HG03139 (cell line): ENCODE results near the gene MOV10L1.
"Not testable (repeated sequence)": the region's sequence is repeated elsewhere in the genome, so short reads cannot be mapped to it uniquely, and the experiment has no call there.

Experiments
- ATAC-seq: cut with Tn5 transposase; IDR thresholded peaks from one replicate; pipeline ENCODE4 v1.9.1; 2021; ENCODE audit not compliant: unreplicated experiment

The MOV10L1 gene

DNA sequence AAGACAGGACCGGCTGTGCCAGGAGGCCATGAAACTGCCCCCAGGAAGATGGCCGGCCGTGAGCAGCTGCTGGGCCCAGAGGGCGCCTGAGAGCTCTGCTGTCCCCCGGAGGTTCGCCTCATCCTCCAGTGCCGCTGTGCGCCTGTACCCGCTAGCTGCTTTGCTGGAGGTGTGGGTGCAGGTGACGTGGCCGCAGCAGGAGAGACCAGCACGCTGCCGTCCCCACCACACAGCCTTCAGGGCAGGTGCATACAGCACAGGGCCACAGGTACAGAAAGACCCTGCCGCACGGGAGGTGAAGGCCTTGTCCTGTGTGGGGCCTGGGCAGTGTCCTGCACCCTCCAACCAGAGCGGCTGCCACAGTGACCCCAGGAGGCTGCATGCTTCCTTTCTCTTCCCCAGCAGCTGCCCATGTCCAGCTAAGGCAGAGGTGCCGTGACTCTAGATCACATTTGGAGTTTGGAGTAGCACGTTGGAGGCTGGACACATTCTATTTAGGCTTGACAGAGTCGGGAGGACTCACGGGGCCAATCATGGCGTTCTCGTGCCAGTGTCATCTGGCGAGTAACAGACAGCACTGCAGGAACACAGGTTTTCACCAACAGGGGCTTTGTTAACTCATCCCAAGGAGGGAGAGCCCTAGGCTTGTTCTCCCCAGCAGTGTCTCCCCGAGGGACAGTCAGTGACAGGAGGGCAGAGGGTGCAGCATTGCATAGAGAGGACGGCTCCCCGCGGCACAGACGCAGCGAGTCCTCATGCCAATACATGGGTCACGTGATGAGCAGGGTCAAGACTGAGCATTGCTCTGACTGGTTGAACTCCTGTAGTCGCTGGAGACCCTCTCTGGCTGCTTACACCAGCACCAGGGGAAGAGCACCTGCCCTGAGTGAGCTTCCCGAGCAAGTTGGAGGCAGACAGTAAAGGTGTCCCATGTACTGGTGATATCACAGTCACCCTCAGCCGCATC, 62.0 kb downstream of the MOV10L1 start:
- no peak for ATAC-seq

DNA sequence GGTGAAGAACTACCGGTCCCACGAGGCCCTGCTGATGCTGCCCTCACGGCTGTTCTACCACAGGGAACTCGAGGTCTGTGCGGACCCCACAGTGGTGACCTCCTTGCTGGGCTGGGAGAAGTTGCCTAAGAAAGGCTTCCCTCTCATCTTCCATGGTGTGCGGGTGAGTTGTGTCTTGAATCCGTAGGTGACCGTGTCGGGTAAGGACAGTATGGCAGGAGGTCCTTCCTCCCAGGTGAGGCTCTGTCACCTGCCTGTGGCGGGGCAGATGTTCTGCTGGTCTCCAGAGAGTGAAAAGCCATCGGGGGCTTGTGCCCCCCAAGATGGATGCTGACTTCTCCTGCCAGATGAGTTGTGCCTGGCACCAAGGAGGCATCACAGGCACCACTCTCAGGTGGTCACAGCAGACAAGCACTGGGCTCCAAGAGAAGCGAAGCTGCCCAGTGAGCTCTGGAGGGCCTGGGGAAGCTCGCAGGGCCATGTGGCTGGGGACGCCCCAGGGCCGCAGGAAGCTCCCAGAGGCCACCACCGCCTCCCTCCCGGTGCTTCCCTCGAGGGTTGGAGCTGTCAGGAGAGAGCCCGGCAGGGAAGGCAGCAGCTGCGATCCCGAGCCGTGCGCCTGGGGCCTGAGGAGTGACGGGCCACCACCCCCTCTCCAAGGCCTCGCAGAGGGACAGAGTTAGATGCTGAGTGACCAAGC, 63.4 kb downstream of the MOV10L1 start:
- no peak for ATAC-seq

DNA sequence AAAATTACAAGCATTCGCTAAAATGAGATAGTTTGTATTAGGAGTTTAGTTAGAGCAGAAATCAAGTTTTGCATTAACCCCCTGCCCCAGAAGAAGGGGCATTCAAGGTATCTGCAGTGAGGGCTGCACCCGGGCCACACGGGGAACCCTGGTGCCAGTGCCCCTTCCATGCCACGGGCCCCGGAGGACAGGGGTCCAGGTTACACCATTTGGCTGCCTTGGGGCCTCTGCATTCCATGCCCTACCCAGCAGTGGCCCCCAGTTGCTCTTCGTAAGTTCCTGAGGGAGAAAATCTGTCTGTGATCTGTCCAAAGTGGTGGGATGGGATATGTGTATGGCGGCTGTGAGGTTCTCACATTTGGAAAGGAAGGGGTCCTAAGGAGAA, 63.9 kb downstream of the MOV10L1 start:
- ATAC-seq, result no peak

DNA sequence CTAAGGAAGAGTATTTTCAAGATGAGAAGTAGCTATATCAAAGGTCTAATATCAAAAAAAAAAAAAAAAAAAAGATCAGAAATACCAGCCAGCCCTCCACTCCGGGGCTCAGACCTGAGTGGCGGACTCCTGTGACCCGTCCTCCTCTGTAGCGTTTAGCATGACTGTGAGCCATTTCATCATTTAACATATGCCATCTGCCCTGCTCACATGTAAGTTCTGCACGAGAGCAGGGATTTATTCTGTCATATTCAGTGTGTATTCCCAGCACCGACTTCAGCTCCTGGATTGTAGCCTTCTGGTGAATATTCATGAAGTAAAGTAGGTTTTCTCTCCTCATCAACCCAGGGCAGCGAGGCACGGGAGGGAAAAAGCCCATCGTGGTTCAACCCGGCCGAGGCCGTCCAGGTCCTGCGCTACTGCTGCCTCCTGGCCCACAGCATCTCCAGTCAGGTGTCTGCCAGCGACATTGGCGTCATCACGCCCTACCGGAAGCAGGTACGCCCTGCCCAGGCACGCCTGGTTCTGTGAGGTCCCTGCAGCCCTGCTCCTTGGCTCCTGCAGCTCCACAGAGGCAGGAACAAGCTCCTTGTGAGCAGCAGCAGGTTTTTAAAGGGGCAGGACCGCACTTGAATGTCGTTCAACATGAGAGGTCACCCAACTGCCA, 68.0 kb downstream of the MOV10L1 start:
- ATAC-seq, result no peak

DNA sequence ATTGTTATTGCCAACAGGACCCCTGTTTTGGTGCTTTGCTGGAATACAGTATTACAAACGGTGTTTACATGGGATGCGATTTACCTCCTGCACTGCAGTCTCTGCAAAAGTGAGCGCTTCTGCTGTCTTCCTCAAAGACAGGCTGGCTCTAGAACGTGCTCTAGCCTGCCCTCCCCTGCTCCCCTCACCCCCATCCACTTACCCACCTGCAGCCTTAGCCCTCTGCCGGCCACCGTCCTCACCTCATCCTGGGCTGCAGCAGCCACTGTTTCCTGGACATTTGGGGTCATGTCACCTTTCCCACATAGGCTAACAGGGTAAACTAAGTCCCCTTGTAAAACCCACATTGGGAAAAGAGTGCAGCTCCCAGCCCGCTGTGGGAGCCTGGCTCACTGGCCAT, 71.1 kb downstream of the MOV10L1 start:
- ATAC-seq, result no peak

DNA sequence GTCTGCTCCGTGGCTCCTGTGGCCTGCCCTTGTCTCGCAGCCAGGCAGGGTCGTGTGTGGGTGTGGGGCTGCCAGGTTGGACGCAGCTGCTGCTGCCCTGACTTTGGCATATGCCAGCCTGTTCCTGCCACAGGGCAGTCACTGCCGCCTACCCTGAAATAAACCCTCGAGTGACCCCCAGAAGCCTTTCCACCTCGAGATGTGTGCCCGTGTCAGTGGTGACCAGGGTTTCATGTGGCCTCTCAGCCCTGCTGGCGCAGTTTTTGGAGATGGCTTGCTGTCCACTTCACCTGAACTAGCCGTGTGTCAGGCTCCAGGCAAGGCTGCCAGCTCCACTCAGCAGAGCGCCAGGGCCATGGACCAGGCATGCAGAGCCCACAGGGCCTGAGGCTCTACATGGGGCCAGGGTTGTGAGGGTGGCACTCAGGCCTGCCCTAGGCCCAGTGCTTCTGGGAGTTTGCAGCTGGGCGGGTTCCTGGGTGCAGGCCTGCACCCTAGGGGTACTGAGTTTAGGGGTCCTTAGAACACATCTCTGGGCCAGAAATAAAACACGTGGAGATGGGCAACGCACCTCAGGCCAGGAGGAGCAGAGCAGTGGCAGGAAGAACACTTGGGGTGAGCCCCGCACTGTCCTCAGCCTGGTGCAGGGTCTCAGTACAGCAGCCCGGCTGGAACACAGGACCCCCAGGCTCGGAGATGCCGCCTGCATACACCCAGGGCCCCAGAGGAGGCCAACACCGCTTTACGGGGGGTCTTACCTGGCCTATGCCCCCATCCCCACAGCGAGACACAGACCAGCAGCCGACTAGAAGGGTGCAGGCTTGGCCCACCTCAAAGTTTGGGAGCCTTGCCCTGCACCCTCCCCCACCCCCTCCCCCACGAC, 71.9 kb downstream of the MOV10L1 start:
- ATAC-seq, result no peak

DNA sequence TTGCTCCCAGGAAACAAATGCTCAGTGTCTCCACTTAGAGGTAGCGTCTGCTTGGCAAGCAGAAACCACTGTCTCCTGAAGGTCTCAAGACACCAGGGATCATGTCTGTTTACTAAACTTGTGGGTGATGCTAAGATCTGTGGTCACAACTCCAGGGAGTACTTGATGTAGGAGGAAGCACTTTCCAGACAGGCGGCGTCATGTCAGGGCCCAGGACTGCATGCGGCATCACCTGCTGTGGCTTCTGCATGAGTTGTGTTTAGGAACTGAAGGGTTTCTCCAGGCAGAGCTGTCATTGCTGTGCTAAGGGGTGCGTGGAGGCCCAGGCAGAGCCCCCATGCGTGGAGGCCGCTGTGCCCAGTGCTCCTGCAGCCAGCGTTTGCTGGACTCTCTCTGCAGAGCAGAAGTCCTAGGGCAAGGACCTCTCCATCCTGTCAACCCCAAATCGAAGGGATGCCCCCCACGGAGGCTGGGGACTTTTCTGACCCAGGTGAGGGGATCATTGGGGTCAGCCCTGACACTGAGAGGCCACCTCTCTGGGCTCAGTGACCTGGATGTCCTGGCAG, 72.7 kb downstream of the MOV10L1 start:
- ATAC-seq, result no peak

DNA sequence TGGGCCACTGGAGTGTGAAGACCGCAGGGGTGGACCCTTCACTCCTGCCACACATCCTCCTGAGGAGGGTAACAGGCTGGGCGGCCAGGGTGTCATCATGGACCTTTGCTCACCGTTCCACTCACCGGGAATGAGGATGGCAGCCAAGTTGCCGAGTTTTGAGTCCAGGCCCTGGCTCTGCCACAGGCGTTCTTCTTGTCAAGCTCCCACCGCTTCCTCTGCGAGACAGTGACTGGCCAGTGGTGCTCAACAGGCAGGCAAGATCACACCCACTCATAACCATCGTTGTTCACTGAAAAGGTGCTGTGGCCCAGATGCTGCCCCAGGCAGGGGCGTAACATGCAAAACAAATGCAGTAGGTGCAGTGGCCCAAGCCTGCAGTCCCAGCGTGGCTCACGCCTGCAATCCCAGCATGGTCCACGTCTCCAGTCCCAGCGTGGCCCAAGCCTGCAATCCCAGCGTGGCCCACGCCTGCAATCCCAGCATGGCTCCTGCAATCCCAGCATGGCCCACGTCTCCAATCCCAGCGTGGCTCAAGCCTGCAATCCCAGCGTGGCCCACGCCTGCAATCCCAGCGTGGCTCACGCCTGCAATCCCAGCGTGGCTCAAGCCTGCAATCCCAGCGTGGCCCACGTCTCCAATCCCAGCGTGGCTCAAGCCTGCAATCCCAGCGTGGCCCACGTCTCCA, 75.8 kb downstream of the MOV10L1 start:
- ATAC-seq, result no peak

DNA sequence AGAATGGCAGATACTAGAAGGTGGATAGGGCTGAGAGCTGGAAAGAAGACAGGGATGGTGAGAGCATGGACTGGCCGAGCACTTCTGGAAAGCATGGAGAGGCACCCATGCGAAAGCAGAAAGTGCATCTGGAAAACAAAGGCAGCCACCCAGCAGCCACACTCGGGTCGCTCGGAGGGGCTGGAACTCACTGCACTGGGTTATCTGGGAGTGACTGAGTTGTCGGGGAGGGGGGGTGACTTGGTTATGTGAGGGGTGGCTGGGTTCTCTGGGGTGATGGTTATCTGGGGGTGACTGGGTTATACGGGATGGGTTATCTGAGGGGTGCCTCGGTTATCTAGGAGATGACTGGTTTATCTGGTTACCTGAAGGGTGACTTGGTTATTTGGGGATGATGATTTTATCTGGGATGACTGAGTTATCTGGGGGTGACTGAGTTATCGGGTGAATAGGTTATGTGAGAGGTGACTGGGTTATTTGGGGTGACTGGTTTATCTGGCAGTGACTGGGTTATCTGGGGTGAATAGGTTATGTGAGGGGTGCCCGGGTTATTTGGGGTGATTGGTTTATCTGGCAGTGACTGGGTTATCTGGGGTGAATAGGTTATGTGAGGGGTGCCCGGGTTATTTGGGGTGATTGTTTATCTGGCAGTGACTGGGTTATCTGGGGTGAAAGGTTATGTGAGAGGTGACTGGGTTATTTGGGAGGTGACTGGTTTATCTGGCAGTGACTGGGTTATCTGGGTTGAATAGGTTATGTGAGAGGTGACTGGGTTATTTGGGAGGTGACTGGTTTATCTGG, 78.1 kb downstream of the MOV10L1 start:
- ATAC-seq, result no peak

DNA sequence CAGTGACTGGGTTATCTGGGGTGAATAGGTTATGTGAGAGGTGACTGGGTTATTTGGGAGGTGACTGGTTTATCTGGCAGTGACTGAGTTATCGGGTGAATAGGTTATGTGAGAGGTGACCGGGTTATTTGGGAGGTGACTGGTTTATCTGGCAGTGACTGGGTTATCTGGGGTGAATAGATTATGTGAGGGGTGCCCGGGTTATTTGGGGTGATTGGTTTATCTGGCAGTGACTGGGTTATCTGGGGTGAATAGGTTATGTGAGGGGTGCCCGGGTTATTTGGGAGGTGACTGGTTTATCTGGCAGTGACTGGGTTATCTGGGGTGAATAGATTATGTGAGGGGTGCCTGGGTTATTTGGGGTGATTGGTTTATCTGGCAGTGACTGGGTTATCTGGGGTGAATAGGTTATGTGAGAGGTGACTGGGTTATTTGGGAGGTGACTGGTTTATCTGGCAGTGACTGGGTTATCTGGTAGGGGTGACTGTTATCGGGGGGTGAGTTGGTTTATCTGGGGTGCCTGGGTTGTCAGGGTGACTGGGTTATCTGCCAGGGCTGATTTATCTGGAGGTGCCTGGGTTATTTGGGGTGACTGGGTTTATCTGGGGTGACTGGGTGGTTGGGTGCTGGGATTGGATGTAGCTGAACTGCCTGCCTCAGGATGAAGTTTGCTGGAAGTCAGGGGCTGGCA, 78.8 kb downstream of the MOV10L1 start:
- ATAC-seq, result not testable (repeated sequence)

DNA sequence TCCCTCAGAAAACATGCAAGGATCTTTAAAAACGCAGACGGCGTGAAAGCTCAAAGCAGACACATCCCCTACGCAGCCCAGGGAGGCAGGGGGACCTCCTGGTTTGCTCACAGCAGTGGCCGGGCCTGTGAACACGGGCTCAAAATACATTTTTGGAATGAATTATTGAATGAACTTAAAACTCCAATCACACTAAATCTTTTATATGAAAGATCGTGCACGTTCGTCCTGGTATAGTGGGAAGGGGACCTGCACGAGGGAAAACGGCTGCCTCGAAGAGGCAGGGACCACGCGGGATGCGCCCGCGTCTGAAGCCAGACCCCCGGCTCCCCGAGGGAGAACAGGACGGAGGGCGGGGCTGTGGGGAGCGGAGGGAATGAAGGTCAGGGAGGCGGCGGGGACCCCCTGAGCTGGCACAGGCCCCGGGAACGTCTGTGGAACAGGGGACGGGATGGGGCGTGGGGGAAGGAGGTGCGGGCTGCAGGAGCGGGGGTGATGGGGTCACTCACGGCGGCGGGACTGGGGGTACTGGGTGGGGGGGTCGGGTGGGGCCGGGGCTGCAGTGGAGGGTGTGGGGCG, 79.5 kb downstream of the MOV10L1 start:
- ATAC-seq, result no peak

DNA sequence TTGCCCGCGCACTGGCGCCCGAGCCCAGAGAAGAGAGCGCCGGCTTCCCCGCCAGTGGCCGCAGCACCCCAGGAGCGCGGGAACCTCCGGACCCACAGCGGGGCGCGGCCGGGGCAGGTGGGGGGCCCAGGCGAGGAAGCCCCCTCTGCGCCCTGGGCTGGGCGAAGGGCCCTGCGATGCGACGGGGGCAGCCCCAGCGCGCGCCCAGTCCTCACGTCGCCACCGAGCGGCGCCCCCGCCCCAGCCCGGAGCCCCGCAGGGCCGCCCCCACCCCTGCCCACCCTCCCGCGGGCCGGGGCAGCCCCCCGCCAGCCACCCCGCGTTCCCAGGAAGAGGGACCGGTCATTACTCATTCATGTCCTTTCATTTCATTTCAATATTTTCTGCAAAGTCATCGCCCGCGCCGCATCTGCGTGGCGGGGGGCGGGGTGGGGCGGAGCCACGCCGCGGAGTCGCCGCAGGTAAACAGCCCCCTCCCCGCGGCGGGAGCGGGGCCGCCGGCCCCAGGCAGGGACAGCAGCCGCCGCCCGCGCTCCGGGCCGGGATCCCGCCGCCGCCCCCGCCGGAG, 80.1 kb downstream of the MOV10L1 start:
- no peak for ATAC-seq

DNA sequence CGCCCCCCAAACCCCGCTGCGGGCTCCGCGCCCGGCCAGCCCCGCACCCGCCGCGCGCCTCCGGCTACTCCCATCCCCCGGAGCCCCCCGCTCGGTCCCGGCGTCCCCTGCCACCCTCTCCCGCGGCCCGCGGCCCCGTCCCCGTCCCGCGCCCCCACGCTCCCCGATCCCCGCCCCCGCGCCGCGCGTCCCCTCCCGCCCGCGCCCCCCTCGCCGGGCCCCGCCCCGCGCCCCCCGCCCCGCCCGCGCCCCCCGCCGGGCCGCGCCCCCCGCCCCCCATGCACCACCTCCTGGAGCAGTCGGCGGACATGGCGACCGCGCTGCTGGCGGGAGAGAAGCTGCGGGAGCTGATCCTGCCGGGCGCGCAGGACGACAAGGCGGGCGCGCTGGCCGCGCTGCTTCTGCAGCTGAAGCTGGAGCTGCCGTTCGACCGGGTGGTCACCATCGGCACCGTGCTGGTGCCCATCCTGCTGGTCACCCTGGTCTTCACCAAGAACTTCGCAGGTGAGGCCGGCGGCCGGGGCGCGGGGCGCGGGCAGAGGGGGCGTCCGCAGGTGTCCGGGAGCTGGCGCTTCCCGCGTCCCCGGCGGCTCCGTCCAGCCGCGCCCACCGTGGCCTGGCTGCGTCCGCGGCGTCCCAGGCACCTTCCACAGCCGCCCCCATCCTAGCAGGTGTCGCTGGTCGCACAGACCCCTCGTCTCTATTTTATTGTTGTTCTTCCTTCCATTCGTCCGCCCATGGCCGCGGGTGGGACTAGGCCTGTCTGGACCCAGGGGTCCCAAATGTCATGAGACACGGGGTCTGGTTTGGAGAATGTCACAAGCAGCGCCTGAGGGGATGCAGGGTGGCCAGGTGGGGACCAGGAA, 80.9 kb downstream of the MOV10L1 start, which contains the start of gene PANX2:
Gene PANX2 (plus strand): TSS at position 279 of the 866 bp plus-strand sequence. CDS start 0 bp downstream, at position 279.
- ATAC-seq, result no peak

DNA sequence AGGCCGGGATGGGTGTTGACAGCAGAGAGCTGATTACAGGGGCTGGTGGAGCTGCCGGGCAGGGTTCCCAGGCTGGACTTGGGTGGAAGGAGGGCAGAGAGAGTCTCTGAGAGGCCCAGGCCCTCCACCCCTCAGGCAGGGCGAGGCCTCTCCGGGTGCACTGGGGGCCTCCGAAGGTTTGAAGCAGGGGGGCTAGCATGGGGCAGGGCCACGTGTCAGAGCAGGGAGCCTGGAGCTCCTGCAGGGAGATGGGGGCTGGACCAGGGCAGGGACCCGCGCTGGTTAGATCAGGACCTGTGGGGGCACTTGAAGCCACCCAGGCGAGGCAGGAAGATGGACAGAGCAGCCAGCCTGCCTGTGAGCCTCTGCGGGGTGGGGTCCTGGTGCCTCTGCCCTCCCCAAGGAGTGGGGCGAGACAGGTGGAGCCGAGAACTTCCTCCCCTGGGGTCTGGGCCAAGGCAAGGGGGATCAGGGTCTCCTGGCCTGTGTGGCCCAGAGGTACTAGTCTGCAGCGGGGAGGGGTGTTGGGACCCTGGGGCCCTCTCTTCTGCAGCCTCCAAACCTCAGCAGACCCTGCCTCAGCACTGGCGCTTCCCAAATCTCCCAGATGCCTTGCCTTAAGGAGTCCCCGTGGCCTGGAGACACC, 81.6 kb downstream of the MOV10L1 start:
- no peak for ATAC-seq

DNA sequence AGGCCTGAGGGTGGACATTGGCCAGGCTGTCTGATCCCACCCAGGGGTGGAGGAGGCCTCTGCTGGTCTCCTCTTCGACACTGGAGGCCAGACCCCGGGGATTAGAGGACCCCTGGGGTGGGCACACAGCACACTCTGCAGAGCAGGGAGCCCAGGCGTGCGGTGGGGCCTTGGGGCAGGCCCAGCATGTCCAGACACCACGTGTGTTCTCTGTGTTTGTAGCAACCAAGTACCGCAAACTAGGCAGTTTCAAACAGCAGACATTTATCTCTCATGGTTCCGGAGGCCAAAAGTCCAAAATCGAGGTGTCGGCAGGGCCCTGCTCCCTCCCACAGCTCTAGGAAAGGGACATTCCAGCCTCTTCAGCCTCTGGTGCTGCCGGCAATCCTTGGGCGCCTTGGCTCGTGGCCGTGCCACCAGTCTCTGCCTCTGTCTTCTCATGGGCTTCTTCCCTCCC, 82.2 kb downstream of the MOV10L1 start:
- no peak for ATAC-seq
